Fibroblast of villous mesenchyme (primary cell): ENCODE data around the gene ROBO3. TPM values are rescaled to one million over a fixed set of nuclear protein-coding genes. Genes with fewer than 3 reads are reported as not detected.

Source experiments
- DNase-seq: peaks from one replicate; pipeline ENCODE4 v3.0.0-alpha.2; 2010; ENCODE audit warnings: low read depth
- H3K4me3 ChIP-seq: 2 replicates; pipeline ENCODE4 v1.5.1; 2011; ENCODE audit warnings: low read depth, mild to moderate bottlenecking, low read length
- CTCF ChIP-seq: IDR thresholded peaks from 2 replicates; pipeline ENCODE4 v1.5.1; 2012; ENCODE audit warnings: low read depth, mild to moderate bottlenecking, low read length; ENCODE audit not compliant: insufficient read depth
- total RNA-seq: library from RNA; depleted of rRNA; stranded (reverse); fragments of >200 nt; gene quantifications from 2 replicates; pipeline ENCODE4 v1.2.3, GENCODE V29; 2012

The ROBO3 gene
- total RNA-seq, 1 donor, result 6.5 TPM

- no peak for DNase-seq
- no peak for TF ChIP-seq CTCF
- no peak overlapping the region for H3K4me3 ChIP-seq
These were observed 34.5 kb upstream of the ROBO3 start for GRCh38 chr11:124830749-124831148.

- TF ChIP-seq CTCF, result no peak
- DNase-seq, result no peak
These were observed 33.3 kb upstream of the ROBO3 start for GRCh38 chr11:124831897-124832296.

DNA sequence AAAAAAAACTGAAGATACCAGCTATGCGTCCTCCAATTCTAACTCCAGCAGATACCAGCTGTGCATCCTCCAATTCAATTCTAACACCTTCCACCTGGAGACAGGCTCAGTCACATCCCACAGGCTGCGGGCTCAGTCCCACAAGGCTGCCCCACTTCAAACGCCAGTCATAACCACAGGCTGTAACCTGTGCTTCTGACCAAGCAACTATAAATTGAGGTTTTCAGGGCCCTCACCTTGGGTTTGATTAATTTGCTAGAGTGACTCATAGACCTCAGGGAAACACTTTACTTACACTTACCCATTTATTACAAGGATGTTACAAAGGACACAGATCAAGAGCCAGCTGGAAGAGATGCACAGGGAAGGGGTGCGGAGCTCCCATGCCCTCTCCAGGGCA is 32.7 kb upstream of the ROBO3 start:
- DNase-seq, result no peak
- H3K4me3 ChIP-seq, result no peak overlapping the region
- TF ChIP-seq CTCF, result no peak

More at GRCh38 chr11:124831897-124832296, 33.3 kb upstream of the ROBO3 start:
- no peak overlapping the region for H3K4me3 ChIP-seq

DNA sequence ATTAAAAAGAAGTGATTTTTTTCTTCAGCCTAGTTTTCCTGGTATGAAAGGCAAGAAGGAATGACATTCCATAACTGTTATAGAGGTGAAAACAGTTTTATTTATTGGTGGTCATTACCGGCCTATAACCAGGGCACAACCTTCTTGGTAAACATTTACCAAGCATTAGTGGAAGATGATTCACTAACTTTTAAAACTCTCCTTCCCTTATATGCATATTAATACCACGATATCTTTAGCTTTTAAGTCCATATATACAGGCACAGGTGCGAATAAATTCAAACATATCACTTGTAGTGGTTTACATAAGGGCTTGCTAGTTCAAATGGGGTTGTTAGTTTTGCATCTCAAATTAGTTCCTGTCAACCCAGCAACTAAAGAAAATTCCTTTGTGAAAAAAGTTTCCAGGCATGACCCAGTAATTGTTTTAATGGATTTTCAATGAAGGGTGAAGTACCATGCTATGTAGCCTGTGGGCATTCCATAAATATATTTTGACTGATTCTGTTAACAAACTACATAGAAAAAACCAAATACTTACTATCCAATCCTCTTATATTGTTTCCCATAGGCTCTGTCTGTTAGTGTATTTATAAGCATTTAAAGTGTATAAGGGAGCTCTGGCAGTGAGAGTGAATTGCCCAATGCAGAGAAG is 30.6 kb upstream of the ROBO3 start:
- no peak for DNase-seq
- no peak overlapping the region for H3K4me3 ChIP-seq
- no peak for TF ChIP-seq CTCF

DNA sequence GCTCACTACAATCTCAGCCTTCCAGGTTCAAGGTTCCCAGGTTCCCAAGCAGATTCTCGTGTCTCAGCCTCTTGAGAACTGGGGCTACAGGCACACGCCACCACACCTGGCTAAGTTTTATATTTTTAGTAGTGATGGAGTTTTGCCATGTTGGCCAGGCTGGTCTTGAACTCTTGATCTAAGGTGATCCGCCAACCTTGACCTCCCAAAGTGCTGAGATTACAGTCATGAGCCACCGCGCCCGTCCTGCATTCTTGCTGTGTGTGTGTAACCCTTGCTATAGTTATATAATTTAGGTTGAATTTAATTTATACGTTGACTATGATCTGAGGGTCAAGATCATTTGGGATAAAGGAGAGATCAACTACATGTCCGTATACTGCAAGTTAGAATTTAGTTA is 29.3 kb upstream of the ROBO3 start:
- no peak for TF ChIP-seq CTCF
- peak overlapping the region; percentile 24 for H3K4me3 ChIP-seq

DNA sequence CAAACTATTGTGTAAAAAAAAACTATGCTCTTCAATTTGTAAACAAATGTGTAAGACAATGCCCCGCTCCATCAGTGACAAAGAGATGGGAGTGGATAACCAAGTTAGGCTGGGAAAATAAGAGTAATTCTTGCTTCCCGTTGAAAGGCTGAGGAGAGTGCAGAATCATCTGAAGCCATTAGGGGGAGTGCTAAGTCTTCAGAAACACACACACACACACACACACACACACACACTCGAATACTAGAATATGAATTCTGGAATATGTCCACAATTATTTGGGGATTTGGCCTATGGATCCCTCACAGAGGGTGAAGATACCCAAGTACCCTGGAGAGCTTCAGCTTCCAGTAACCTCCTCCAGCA is 27.8 kb upstream of the ROBO3 start:
- no peak overlapping the region for H3K4me3 ChIP-seq
- TF ChIP-seq CTCF, result peak; percentile 79
- DNase-seq, result peak; percentile 89

More for the DNA sequence above, 29.3 kb upstream of the ROBO3 start:
- no peak for DNase-seq

- peak overlapping the region; percentile 34 for H3K4me3 ChIP-seq
- no peak for TF ChIP-seq CTCF
These were observed 26.5 kb upstream of the ROBO3 start for GRCh38 chr11:124838805-124839127.

More at GRCh38 chr11:124838805-124839127, 26.5 kb upstream of the ROBO3 start:
- DNase-seq, result no peak
